DMS153 treated with DMSO at 0.1 percent for 48 hours (cell line): ENCODE measurements around the gene TSC22D1.
A peak's percentile ranks its signal among the peaks of the same experiment; 100 is the strongest.

ENCODE experiments used
- DNase-seq: peaks from one replicate; lab custom pipeline; 2025; ENCODE audit not compliant: unreplicated experiment; lab: John Stamatoyannopoulos, UW

TSC22D1 gene

GRCh38 chr13:44411841-44412240 is 164.3 kb downstream of the TSC22D1 start:
- no peak for DNase-seq

GRCh38 chr13:44410328-44410859 is 165.7 kb downstream of the TSC22D1 start:
- DNase-seq: no peak

- no peak for DNase-seq
These were observed 166.5 kb downstream of the TSC22D1 start for GRCh38 chr13:44409595-44409994.

GRCh38 chr13:44407891-44408290 is 168.2 kb downstream of the TSC22D1 start:
- no peak for DNase-seq

GRCh38 chr13:44407379-44407778 is 168.8 kb downstream of the TSC22D1 start:
- DNase-seq: no peak

- no peak for DNase-seq
These were observed 169.5 kb downstream of the TSC22D1 start for GRCh38 chr13:44406617-44407016.

- peak; percentile 59 for DNase-seq
These were observed 171.6 kb downstream of the TSC22D1 start for GRCh38 chr13:44404261-44405132.

GRCh38 chr13:44403461-44404056 is 172.6 kb downstream of the TSC22D1 start:
- peak; percentile 43 for DNase-seq

GRCh38 chr13:44402899-44403445 is 173.2 kb downstream of the TSC22D1 start:
- DNase-seq: no peak

- no peak for DNase-seq
These were observed 174.6 kb downstream of the TSC22D1 start for GRCh38 chr13:44401577-44401976.

GRCh38 chr13:44400736-44401135 is 175.4 kb downstream of the TSC22D1 start:
- DNase-seq: no peak

- DNase-seq: peak; percentile 29
These were observed 177.1 kb downstream of the TSC22D1 start for GRCh38 chr13:44399074-44399473.

GRCh38 chr13:44398606-44399005 is 177.5 kb downstream of the TSC22D1 start:
- DNase-seq: no peak

GRCh38 chr13:44397766-44398223 is 178.3 kb downstream of the TSC22D1 start:
- DNase-seq: no peak

- DNase-seq: no peak
These were observed 179.2 kb downstream of the TSC22D1 start for GRCh38 chr13:44396701-44397580.

GRCh38 chr13:44395976-44396694 is 180.0 kb downstream of the TSC22D1 start:
- DNase-seq: no peak

GRCh38 chr13:44394658-44395057 is 181.5 kb downstream of the TSC22D1 start:
- no peak for DNase-seq

- no peak for DNase-seq
These were observed 182.7 kb downstream of the TSC22D1 start for GRCh38 chr13:44393391-44393790.

GRCh38 chr13:44389876-44390275 is 186.3 kb downstream of the TSC22D1 start:
- no peak for DNase-seq

GRCh38 chr13:44389060-44389666 is 187.0 kb downstream of the TSC22D1 start:
- DNase-seq: no peak
